Central memory CD4-positive, alpha-beta T cell (primary cell): ENCODE data around the gene EED.

Experiments used
- DNase-seq: peaks from one replicate; pipeline ENCODE4 v3.0.0; 2022
- total RNA-seq, 3 experiments: gene quantifications; one replicate each; lab custom pipeline; 2026; lab: John Stamatoyannopoulos, UW

EED gene, protein sequence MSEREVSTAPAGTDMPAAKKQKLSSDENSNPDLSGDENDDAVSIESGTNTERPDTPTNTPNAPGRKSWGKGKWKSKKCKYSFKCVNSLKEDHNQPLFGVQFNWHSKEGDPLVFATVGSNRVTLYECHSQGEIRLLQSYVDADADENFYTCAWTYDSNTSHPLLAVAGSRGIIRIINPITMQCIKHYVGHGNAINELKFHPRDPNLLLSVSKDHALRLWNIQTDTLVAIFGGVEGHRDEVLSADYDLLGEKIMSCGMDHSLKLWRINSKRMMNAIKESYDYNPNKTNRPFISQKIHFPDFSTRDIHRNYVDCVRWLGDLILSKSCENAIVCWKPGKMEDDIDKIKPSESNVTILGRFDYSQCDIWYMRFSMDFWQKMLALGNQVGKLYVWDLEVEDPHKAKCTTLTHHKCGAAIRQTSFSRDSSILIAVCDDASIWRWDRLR
- total RNA-seq: 45.6 to 203 (median 80.5) reads per million in 3 experiments

DNA sequence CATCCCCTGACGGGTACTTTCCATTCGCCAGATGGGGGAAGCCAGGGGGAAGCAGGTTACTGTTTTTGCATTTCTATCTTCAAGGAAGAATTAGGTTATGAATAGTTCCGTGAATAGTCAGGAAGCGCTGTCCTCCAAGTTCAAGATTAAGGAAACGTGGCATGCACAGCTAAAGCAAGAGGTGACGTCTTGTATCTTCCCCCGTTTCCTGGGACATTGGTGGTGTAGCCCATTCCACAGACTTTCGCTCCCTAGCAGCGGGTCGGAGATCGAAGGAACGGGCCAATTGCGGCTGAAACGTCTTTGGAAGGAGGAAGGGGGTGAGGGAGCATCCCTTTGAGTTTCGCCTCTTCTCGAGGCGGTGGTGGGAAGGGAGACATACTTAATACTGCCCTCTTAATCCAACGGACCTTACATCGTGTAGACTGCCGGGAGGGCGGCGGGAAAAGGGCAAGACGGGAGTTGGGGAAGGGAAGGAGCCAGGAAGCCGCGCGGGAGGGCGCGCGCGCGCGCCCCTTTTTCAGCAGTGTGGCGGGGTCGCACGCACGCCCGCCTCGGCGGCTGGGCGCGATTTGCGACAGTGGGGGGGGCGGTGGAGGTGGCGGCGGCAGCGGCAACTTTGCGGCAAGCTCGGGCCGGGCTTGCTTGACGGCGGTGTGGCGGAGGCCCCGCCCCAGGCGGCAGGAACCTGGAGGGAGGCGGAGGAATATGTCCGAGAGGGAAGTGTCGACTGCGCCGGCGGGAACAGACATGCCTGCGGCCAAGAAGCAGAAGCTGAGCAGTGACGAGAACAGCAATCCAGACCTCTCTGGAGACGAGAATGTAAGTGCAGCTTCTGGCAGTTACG is at the start of gene EED:
EED (plus strand) TSS at position 232 of the 847 bp plus-strand sequence; CDS start at position 709, 477 bp downstream.
- peak; percentile 93 for DNase-seq

DNA sequence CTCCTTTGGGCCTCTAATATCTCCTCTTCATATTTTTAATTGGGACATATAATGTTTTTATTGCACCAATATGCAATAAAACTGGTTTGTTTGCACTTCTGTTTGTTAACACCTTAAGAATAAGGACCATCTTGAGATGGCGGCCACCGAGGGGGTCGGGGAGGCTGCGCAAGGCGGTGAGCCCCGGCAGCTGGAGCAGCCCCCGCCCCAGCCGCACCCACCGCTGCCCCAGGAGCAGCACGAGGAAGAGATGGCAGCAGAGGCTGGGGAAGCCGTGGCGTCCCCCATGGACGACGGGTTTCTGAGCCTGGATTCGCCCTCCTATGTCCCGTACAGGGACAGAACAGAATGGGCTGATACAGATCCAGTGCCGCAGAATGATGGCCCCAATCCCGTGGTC is 49.6 kb upstream of the EED start:
- no peak for DNase-seq

DNA sequence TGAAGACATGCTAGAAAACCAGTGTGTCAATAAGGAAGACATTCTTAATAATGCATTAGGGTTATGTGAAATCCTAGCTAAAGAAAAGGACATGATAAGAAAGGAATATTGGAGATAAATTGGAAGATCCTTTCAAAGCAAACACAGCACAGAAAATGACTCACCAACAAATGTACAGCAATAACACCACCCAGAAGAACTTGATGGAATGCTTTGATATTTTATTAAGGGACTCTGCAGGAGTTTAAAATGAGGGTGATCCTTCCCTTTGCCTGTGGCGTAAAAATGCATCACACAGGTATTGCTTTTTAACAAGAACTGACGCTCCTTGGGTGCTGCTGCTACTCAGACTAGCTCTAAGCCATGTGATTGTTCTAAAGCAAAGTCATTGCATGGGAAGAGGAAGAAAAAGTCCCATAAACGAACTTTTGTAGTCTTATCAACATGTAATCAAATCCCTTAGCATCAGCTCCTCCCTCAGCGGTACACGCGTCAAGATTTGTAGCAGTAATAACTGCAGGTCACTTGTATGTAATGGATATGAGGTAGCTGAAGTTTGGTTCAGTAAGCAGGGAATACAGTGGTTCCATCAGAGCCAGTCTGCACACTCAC is 48.4 kb upstream of the EED start:
- no peak for DNase-seq

DNA sequence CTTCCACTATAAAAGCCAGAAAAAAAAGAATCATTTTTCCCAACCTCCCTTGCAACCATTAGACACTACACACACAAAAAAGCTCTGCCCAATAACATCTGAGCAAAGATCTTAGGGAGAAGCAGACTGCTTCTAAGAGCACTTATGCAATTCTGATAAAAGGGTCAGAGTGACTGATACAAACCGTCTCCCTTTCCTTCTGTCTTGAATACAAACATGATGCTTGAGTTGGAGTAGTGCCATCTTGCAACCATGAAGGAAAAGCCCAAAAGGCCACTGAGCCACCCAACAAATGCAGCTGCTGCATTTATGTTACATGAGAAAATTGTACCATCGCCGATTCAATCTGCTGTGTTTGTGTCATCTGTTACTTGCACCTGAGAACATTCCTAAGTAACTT is 47.6 kb upstream of the EED start:
- no peak for DNase-seq

DNA sequence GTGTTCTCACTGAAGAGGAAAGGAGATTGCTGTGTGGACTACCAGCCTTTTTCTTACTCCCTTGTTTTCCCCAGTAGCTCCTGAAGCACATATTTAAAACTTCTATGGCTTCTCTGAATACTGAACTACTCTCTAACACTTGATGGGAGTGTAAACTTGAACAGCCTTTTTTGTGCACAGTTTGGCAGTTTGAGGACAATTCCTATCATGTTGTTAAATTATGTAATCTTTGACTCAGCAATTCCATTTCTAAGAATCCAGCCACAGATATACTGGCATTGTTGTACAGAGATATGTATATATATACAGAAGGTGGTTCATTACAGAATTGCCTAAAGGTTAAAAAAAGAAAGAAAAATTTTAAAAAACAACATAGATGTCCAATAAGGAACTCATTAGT is 47.1 kb upstream of the EED start:
- DNase-seq: no peak

DNA sequence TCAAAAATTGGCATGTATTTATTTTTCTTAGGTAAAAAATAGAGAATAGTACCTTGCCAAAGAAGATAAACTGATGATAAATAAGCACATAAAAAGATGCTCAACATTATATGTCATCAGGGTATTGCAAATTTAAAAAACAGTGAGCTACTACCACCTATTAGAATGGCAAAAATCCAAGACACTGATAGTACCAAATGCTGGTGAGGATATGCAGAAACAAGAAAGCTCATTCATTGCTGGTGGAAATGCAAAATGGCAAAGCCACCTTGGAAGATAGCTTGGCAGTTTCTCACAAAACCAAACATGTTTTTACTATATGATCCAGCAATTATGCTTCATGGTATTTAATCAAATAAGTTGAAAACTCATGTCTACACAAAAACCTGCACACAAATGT is 46.4 kb upstream of the EED start:
- DNase-seq: no peak

DNA sequence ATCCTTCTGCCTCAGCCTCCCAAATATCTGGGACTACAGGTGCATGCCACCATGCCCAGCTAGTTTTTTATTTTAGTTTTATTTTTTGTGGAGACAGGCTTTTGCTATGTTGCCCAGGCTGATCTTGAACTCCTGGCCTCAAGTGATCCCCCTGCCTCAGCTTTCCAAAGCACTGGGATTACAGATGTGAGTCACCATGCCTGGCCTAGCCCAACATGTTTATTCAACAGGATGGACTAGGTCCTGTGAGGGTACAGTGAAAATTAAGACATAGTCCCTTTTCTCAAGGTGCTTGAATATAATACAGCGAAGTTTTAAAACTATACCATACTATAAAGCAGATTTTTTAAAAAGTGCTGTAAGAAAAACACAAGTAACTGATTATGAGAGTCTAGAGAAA is 45.2 kb upstream of the EED start:
- no peak for DNase-seq

DNA sequence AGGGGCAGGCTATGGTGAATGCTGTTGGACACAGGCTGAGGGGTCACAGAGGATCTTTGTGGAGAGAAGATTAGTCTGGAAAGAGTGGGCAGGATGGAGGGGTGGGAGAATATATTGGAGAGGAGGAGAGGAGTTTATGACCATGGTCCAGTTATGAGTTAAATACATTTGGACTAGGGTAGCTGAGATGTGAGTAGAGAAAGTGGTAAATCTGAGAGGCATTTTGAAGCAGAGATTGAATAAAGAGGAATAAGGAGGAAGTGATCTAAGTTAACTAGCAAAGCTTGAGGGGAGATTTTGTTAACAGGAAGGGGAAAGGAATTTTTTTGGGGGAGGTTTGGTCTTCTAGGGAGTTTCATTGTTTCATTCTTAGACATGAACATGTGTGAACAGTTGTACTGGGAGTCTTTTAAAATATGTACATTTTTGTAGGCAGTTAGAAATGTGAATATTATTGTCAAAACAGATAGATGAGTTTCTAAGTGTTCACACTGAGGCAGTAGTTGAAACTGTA is 43.1 kb upstream of the EED start:
- no peak for DNase-seq

DNA sequence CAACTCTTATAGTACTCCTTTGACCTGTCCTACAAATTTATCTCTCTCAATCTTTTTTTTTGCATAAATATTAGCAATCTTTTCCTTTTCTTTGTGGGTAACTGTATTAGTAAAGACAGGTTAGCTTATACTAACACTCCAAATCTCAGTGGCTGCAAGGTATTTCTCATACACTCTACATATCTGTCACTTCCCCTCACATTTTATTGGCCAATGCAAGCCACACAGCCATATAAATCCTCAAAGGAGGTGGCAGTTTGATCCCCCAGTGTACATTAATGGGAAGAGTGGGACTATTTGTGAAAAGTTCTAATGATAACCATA is 42.6 kb upstream of the EED start:
- no peak for DNase-seq

DNA sequence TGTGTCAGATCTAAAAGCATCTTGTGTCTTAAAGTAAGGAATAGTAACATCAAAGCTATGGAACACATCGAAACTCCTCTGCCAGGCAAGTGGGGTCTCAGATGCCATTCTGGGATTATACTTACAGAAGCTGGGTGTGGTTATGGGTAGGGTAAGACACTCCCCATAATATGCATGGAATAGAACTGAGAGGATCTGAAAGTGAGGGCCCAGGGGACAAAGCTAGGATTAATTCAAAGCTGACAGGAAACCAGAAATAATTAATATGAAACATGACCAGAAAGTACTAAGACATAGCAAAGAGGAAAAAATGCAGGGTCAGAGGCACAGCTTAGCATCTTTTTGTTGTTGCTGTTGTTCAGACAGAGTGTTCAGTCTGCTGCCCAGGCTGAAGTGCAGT is 40.2 kb upstream of the EED start:
- no peak for DNase-seq

DNA sequence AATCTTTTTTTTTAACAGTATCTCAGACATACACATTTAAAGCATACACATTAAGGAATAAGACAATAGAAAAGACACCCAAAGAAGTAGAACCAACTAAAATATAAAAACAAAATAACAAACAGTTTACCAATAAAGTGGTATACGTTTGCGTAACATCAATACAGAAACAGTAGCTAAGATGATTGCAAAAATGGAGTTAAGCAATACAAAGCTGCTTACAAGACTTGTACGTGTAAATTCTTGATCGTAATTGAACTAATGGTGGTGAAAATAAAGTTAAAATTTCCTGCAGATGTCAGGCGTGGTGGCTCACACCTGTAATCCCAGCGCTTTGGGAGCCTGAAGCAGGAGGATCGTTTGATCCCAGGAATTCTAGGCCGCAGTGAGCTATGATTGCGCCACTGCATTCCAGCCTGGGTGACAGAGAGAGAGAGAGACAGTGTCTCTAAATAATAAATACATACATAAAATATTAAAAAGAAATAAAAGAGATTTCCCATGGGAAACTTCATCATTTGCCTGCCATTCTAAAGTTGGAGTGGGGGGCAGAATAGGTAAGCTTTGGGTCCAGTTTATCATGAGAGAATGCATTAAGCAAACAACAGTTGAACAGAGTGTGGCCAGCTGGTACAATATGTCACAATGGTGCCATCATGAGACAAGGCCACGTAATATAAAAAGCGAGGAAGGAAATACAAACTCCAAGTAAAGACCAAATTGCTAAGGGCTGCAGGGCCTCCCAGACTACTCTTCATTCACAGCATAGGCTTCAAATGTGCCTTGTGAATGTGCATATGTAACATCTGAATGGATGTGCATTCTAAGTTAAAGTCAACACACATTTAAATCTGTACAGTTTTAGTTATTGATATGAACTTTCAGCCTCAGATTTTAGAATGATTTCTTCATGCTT is 38.9 kb upstream of the EED start:
- no peak for DNase-seq

DNA sequence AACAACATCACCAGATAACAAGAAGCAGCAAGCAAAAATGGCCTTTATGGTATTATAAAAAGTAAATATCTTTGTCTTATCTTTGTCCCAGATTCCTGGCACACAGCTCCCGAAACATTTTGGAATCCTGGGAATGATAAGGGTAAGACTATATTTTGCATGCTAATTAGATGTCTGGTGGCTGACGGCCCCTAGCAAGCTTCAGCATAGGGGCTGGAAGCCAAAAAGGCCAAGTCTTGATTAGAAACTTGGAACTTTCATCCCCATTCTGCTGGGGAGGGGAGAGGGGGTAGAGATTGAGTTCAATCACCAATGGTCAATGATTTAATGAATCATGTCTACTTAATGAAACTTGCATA is 38.2 kb upstream of the EED start:
- DNase-seq: no peak

DNA sequence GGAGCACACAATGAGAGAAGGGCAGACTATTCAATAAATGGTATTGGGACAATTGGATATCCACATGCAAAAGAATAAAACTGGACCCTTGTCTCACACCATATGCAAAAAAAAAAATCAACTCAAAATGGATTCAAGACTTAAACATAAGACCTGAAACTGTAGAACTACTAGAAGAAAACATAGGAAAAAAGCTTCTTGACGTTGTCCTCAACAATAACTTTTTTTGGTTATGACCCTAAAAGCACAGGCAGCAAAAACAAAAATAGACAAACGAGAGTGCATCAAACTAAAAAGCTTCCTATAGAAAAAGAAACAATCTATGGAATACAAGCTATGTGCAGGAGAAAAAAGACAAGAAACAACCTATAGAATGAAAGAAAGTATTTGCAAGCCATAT is 37.1 kb upstream of the EED start:
- DNase-seq: no peak

DNA sequence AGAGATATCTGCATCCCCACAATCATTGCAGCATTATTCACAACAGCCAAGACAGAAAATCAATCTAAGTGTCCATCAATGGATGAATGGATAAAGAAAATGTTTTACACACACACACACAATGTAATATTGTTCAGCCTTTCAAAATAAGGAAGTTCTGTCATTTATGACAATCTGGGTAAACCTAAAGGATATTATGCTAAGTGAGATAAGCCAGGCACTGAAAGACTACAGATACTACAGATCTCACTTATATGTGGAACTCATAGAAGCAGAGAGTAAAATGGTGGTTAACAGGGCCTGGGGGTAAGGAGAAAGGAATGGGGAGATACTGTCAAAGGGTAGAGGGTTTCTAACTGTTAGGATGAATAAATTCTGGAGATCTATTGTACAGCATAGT is 36.0 kb upstream of the EED start:
- no peak for DNase-seq

DNA sequence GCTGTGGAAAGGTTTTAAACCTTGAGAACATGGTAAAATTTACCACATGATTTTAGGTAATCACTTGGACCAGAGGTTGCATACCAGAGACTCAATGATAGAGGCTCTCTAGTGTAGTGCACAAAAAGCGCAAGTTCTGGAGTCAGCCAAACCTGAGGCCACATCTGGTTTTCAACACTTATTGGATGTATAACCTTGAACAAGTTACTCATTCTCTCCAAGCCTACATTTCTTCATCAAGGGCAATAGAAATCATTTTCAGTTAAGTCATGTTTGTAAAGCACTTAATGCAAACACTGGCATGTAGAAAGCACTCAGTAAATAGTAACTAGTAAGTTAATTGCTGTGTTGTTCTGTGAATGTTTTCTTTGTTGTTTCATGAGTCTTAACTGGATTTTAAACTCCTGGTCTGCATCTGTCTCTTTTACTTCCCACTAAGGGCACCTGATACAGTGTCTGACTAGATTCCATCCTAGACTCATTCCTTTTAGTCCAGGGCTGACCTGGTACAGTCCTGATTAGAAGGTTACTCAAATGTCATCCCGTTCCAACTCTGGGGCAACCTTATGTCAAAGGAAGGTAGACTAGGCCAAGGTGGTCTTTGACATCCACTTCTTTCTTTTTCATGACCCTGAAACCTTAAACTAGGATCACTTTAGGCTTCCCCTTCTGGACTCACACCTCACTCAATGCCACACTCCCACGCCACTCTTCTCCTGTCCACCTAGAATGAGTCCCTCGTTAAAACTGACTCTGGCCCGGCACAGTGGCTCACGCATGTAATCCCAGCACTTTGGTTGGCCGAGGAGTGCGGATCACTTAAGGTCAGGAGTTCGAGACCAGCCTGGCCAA is 34.5 kb upstream of the EED start:
- no peak for DNase-seq

DNA sequence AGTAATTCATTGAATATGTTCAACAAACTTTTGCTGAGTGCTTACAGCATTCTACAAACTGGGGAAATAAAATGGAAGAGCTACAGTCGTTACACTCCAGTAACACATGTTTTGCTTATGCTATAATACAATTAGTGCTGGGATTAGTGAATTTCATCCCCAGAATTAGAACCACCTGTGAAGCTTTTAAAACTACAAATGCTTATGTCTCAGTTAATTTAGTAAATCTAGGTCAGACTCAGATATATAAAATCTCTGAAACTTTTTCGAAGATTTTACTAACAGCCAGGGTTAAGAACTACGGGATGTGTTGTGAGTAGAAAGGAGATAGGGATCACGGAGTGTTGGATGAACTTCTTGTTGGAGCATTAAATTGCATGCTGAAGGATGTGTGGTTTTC is 33.7 kb upstream of the EED start:
- no peak for DNase-seq

DNA sequence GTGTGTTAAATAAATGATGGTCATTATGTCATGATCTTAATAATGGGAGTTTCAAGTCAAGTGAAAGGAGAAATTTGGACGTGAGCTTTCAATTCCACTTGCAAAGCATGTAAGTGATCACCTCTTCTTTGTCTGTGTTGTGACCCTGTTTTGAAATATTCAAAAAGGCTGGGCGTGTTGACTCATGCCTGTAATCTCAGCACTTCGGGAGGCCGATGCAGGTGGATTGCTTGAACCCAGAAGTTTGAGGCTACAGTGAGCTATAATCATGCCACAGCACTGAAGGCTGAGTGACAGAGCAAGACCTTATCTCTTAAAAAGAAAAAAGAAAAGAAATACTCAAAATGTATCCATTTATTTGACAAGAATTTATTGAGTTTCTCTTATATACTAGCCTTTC is 32.9 kb upstream of the EED start:
- DNase-seq: no peak

DNA sequence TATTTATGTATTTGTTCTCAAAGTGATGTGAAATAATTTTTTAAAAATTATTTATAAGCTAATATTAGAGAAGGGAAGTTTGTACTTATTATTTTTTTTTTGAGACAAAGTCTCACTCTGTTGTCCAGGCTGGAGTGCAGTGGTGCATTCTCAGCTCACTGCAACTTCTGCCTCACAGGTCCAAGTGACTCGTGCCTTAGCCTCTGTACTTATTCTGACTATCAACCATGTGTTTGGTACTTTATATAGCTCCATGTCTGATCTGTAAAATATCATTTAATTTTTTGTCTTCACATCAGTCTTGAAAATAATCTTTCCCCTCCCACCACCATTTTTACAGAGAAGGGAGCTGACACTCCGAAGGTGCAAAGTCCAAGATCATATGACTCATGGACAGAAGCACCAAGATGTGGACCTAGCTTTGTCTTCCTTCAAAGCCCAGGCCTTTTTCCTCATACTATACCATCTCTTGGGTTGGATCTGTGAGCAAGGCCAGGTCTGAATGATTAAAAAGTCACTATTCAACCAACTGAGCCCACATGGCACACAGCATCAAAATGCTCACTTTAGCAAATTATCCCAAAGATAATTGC is 32.4 kb upstream of the EED start:
- DNase-seq: no peak

DNA sequence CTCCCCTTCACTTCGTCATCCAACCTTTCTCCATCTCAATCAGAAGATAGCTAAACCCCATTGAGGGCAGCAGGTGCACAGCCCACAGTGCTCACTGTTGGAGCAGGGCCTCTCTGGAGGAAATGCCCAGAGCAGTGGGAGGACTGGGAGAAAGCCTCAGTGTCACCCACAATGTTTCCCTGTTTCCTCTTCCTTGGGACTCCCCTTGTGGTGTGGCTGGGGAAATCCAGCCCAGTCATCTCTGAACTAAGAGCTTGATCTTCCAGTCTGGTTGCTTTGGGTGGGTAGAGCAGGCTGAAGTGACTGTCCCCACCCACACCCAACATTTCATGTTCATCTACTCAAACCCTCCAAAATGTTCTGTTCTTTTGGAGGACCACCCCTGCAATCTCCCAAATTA is 29.8 kb upstream of the EED start:
- DNase-seq: no peak

DNA sequence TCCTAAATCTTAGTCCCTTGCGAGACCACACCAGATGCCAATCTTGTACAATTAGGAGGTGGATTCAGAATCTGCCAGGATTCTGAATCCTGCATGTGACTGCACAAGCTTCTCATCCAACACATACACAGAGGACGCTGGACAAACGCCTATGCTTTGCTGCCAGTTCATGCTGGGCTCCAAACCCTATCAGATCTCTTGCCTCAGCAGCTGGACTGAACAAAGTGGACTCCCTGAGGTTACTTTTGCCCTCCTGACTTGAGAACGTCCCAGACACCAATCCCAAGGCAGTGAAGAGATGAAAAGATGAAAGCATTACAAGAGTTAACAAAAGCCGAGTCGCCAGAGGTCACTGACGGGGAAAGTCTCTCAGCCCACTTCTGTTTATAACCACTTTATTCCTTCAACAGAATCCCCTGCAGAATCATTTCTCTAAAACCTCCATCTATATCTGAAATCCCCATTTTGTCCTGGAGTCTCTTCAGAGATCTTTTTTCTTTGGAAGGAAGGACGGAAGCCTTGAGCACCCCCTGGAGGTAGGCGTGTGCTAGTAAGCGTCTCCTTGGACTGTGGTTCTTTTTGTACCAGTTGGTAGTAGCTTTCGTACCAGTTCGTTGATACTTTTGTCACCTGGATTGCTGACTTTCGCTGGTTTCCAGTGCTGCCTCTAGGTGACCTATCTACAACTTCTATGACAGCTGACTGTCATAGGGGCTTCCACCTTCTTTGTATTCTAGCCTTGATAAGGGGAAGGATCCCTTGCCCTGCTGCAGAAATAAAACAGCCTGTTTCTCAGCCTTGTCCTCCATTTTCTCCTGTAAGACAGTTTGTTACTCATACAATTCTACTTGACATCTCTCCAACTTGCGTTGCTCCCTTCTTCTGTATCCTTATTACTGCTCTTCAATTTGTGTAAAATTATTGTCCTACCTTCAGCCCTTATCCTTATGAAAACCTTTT is 26.1 kb upstream of the EED start:
- DNase-seq: peak; percentile 36
